ENCODE data around the gene DLGAP1. TPM values are rescaled to one million over a fixed set of nuclear protein-coding genes. Genes with fewer than 3 reads are reported as not detected.

Gene DLGAP1
- total and polyA plus RNA-seq, 2 of the 8 experiments (the other 6 are each of a cell fraction or from before 2014, with no cell fraction given): 11.8 to 16.9 TPM

DNA sequence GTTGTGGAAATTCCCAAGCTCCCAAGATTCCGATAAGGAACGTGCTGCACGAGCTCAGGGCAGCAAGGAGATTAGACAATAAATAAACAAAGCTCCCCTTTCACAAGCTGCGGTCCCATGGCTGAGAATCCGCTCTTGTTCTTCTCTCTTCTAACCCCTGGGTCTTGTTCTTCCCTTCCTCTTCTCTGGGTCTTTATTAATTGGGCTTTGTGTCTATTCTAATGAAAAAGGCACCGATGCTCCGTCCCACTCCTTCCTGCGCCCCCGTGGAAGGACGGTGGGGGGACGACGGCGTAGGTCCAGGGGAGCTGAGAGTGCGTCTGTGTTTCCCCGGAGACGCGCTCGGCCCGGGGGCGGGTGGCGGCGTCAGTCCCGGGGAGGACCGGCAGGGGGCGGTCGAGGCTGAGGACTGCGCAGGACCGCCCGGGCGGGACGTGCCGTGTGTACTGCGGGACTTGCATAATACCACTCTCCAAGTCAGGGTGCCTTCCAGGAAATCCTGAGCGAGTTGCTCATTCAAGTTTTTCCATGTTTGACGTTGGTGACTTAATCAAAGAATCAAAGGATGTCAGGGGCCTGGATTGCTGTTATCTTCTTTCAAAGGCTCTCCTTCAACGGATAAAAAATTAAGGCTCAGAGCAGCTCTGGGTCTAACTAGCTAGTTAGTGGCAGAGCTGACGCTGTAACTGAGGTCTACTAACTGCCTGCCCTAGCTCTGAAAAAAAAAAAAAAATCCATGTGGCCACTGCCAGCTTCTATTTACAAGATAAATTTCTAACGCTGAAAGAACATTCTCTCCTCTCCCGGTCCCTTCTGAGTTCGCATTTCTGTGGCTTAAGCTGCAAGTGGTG is 683.8 kb downstream of the DLGAP1 start (continued):
- TF ChIP-seq KDM5A (IDR thresholded peaks at IDR 0.05; ENCODE audit: low read length): no peak
- 0 out of 2 replicates have a peak, but pooled peaks have one; percentile 13 for TF ChIP-seq BACH1 (IDR thresholded peaks at IDR 0.05; ENCODE audit: low read length)
- TF ChIP-seq JUN (IDR thresholded peaks at IDR 0.05; ENCODE audit: low read depth, low read length): no peak
- no peak for TF ChIP-seq TAF7 (optimal IDR thresholded peaks at IDR 0.05; ENCODE audit: borderline replicate concordance, low read depth, low read length)
- TF ChIP-seq ASH2L (IDR thresholded peaks at IDR 0.05; ENCODE audit: low read length): peak; percentile 43
- TF ChIP-seq SIRT6 (IDR thresholded peaks at IDR 0.05; ENCODE audit: low read length): no peak
- no peak for TF ChIP-seq POLR2A (IDR thresholded peaks at IDR 0.05; ENCODE audit: control extremely low read depth in 1 of 2, low read depth in 2 of 2, low read length in 2 of 2)
- TF ChIP-seq NANOG (IDR thresholded peaks at IDR 0.05; ENCODE audit: insufficient read depth, low read depth, low read length, poor library complexity, severe bottlenecking): no peak
- no peak for TF ChIP-seq CHD1 (IDR thresholded peaks at IDR 0.05; ENCODE audit: low read depth, low read length)
- TF ChIP-seq, protein P1, sequence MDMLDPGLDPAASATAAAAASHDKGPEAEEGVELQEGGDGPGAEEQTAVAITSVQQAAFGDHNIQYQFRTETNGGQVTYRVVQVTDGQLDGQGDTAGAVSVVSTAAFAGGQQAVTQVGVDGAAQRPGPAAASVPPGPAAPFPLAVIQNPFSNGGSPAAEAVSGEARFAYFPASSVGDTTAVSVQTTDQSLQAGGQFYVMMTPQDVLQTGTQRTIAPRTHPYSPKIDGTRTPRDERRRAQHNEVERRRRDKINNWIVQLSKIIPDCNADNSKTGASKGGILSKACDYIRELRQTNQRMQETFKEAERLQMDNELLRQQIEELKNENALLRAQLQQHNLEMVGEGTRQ (IDR thresholded peaks at IDR 0.05; ENCODE audit: low read length): no peak
- no peak for TF ChIP-seq KDM1A (IDR thresholded peaks at IDR 0.05; ENCODE audit: borderline replicate concordance, low read length)
- TF ChIP-seq, protein P2, sequence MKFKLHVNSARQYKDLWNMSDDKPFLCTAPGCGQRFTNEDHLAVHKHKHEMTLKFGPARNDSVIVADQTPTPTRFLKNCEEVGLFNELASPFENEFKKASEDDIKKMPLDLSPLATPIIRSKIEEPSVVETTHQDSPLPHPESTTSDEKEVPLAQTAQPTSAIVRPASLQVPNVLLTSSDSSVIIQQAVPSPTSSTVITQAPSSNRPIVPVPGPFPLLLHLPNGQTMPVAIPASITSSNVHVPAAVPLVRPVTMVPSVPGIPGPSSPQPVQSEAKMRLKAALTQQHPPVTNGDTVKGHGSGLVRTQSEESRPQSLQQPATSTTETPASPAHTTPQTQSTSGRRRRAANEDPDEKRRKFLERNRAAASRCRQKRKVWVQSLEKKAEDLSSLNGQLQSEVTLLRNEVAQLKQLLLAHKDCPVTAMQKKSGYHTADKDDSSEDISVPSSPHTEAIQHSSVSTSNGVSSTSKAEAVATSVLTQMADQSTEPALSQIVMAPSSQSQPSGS (IDR thresholded peaks at IDR 0.05; ENCODE audit: low read length): no peak
- no peak for TF ChIP-seq JUND (IDR thresholded peaks at IDR 0.05; ENCODE audit: low read length)
- TF ChIP-seq, protein P3, sequence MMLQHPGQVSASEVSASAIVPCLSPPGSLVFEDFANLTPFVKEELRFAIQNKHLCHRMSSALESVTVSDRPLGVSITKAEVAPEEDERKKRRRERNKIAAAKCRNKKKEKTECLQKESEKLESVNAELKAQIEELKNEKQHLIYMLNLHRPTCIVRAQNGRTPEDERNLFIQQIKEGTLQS (IDR thresholded peaks at IDR 0.05; ENCODE audit: insufficient read depth, low read depth, low read length): no peak
- no peak for TF ChIP-seq YY1 (IDR thresholded peaks at IDR 0.05; ENCODE audit: low read depth, low read length)
- TF ChIP-seq HDAC2 (IDR thresholded peaks at IDR 0.05; ENCODE audit: borderline replicate concordance in 1 of 2, low read depth in 2 of 2, low read length in 2 of 2): peak in 1 of 2 experiments; percentile 44; a peak in 1 of 4 replicates
- TF ChIP-seq HDAC6 (IDR thresholded peaks at IDR 0.05; ENCODE audit: low read depth, low read length): no peak
- no peak for TF ChIP-seq RXRA (IDR thresholded peaks at IDR 0.05; ENCODE audit: insufficient read depth, low read depth, low read length)
- TF ChIP-seq SRF (IDR thresholded peaks at IDR 0.05; ENCODE audit: low read depth, low read length): no peak
- TF ChIP-seq TEAD4 (IDR thresholded peaks at IDR 0.05; ENCODE audit: low read depth, low read length): no peak
